ENCODE data around the gene PRMT9. TPM values are rescaled to one million over a fixed set of nuclear protein-coding genes. Genes with fewer than 3 reads are reported as not detected.

The PRMT9 gene
- total and polyA plus RNA-seq, 2 of the 13 experiments (the other 11 are each of a cell fraction or from before 2014, with no cell fraction given) = 4.0 to 9.7 TPM

GRCh38 chr4:147617173-147617840 lies 66.7 kb downstream of the PRMT9 start, which contains the start of gene TMEM184C (continued):
- TF ChIP-seq ZNF687 (CRISPR knock-in tag; IDR thresholded peaks at IDR 0.05) (peak; percentile 78), U2AF2 (IDR thresholded peaks at IDR 0.05; ENCODE audit: low read depth, low read length) (no peak), FLYWCH1 (CRISPR knock-in tag; IDR thresholded peaks at IDR 0.05) (no peak), PPARG (CRISPR knock-in tag; conservative IDR thresholded peaks at IDR 0.05) (no peak), ZNF367 (CRISPR knock-in tag; IDR thresholded peaks at IDR 0.05; ENCODE audit: borderline replicate concordance) (no peak), ZIK1 (CRISPR knock-in tag; IDR thresholded peaks at IDR 0.05; ENCODE audit: borderline replicate concordance, low read depth) (no peak), PTBP1 (IDR thresholded peaks at IDR 0.05; ENCODE audit: low read depth, low read length, poor library complexity, severe bottlenecking) (no peak), NFATC3 (CRISPR knock-in tag; IDR thresholded peaks at IDR 0.05) (no peak), KLF6 (CRISPR knock-in tag; IDR thresholded peaks at IDR 0.05) (no peak; the same call in 1 of the 2 replicates), ZNF432 (CRISPR knock-in tag; IDR thresholded peaks at IDR 0.05; ENCODE audit: borderline replicate concordance) (no peak), CBX1 (IDR thresholded peaks at IDR 0.05; ENCODE audit: low read depth) (peak; percentile 21), GPBP1L1 (CRISPR knock-in tag; IDR thresholded peaks at IDR 0.05) (no peak), THAP8 (CRISPR knock-in tag; IDR thresholded peaks at IDR 0.05; ENCODE audit: borderline replicate concordance) (no peak), ZNF281 (CRISPR knock-in tag; IDR thresholded peaks at IDR 0.05; ENCODE audit: borderline replicate concordance) (no peak), CHD4 (IDR thresholded peaks at IDR 0.05; ENCODE audit: borderline replicate concordance, low read length) (no peak)
- TF ChIP-seq, protein P1, sequence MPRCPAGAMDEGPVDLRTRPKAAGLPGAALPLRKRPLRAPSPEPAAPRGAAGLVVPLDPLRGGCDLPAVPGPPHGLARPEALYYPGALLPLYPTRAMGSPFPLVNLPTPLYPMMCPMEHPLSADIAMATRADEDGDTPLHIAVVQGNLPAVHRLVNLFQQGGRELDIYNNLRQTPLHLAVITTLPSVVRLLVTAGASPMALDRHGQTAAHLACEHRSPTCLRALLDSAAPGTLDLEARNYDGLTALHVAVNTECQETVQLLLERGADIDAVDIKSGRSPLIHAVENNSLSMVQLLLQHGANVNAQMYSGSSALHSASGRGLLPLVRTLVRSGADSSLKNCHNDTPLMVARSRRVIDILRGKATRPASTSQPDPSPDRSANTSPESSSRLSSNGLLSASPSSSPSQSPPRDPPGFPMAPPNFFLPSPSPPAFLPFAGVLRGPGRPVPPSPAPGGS (CRISPR knock-in tag; IDR thresholded peaks at IDR 0.05) = peak; percentile 42; the same call in 1 of the 2 replicates
- TF ChIP-seq, protein P2, sequence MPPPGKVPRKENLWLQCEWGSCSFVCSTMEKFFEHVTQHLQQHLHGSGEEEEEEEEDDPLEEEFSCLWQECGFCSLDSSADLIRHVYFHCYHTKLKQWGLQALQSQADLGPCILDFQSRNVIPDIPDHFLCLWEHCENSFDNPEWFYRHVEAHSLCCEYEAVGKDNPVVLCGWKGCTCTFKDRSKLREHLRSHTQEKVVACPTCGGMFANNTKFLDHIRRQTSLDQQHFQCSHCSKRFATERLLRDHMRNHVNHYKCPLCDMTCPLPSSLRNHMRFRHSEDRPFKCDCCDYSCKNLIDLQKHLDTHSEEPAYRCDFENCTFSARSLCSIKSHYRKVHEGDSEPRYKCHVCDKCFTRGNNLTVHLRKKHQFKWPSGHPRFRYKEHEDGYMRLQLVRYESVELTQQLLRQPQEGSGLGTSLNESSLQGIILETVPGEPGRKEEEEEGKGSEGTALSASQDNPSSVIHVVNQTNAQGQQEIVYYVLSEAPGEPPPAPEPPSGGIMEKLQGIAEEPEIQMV (CRISPR knock-in tag; IDR thresholded peaks at IDR 0.05; ENCODE audit: low read depth) = 0 out of 2 replicates have a peak, but pooled peaks have one; percentile 50

All from HepG2 (cell line).